Cerebellar nuclear complex (tissue), 1 donor: Measurements from ENCODE around the gene GON7.
"Not testable (repeated sequence)": the region's sequence is repeated elsewhere in the genome, so short reads cannot be mapped to it uniquely, and the experiment has no call there.

Source experiments
- DNase-seq, 2 experiments: peaks; one replicate each; lab custom pipeline; 2025; lab: John Stamatoyannopoulos, UW

The GON7 gene

DNA sequence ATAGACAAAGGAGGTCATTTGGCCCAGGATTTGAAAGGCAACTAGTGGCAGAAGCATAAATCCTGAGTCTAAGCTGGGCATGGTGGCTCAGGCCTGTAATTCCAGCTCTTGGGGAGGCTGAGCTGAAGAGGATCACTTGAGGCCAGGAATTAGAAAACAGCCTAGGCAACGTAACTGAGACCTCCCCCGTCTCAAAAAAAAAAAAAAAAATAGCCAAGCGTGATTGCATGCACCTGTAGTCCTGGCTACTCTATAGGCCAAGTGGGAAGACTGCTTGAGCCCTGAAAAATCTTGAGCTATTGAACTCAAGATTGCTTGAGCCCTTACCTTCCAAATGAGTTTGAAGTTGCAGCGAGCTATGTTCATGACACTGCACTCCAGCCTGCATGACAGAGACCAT, 7.8 kb downstream of the GON7 start:
- no peak for DNase-seq

DNA sequence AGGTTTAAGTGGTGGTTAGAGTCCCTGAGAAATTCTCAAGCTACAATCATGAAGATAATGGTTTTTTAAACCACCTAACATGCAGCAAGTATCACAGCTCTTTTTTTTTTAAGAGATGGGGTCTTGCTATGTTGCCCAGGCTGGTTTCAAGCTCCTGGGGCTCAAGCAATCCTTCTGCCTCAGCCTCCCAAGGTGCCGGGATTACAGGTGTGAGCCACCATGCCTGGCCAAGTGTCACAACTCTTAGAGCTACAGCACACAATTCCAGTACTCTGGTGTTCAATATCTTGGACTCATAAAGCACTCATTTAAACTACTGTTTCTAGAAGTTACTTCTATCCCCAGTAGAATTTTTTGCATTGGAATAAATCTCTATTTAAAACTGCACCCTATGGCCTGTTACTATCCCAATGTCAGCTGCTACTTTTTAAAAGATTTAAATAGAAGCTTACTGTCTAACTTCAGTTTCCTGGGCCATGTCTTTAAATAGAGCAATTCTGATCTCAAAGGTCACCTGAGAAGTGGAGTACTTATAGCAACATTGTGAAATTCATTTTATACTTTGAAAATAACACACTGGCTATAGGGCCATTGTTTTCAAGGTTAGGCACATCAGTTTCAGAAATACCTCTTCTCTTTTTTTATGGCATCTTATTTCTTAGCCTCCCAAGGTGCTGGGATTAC, 11.4 kb downstream of the GON7 start:
- no peak for DNase-seq

DNA sequence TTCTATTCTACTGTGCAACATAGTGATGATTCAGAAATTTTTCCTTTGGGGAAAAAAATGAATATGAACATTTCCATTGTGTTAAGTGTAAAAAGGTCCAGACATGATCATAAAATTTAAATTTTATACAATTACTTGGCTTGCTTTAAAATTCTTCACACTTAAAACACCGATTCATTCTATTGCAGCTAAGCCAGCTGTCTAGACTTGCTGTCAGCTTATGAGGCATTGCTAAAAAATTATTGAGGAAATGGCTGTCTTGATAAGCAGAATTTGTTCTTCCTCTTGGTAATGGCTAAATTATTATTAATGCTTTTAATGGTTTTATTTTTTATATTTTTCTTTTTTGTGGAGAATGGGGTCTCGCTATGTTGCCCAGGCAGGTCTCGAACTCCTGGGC, 19.9 kb downstream of the GON7 start:
- DNase-seq = no peak

DNA sequence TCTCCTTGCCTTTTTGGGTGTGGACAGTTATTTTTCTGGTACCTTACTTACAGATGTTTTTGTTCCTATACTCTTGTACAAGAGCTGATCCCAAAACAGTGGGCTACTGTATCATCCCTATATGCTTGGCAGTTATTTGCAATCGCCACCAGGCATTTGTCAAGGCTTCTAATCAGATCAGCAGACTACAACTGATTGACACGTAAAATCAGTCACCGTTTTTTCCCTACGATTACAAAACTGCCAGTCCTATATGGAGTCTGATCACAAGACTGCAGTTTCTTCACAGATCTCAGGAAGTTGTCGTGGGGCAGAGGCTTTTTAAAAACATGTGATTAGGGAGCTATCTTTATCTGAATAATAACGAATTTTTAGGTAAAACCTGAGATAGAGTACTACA, 20.4 kb downstream of the GON7 start:
- no peak for DNase-seq

DNA sequence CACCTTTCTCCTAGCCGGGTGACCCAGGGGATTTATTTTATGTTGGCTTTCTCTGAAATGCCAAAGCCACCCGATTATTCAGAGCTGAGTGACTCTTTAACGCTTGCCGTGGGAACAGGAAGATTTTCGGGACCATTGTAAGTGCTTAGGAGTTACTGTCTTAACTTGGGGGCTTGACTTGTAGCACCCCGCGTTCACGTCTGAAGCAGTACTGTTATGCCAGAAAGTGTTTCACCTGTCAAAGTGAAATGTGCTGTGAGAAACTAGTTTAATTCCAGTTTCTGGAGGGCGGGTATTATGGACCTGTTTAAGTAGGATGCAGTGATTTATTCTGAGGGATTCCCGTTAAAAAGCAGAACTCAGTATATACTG, 21.5 kb downstream of the GON7 start:
- DNase-seq = no peak

DNA sequence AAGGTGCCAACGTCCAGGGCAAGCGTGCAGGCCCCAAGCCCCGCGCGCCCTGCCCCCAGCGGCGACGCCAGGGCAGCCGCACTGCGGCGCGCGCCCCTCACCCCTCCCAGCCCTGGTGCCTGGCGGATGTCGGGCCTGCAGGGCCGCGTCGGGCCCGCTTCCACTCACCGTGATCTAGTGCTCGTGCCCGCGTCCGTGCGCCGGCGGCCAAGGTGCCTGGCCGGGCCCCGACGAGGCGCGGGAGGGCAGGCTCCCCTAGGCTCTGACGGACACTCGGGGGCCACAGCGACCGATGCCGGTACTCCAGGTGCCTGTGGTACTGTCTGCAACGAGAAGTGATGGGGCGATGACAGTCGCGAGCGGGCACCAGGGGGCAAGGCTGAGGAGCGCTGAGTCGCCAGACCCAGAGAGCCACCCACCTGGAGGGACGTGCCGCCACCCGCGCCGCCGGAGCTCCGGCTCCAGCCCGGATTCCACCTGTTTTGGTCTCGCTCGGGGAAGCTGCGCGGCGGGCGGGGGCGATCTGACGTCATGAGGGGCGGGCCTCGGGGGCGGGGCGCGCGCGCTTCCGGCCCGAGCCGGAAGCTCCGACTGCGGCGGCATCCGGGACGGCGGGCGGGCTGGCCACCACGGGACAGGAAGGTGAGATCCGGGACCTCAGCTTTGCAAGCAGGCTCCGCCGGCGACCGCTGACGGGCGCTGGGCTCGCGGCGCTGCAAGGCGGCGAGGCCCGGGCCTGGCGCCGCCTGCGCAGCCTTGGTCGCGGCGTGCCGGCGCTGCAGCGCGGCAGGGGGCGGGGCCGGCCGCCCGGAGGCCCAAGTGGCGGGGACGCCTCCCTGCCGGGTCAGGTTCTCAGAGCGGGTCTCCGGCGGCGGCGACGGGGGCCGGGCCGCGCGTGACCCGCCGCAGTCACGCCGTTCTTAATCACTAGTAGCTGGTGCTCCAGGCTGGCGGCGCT, 22.2 kb downstream of the GON7 start, which contains the start of the genes LYSET and MOAP1:
Gene LYSET (plus strand): TSS at position 927 of the 958 bp plus-strand sequence. CDS start 89 bp downstream, outside the sequence.
Gene MOAP1 (minus strand): TSS at position 507 of the 958 bp plus-strand sequence. CDS start 655 bp downstream, outside the sequence.
- DNase-seq = peak in 1 of 2 experiments; percentile 55

DNA sequence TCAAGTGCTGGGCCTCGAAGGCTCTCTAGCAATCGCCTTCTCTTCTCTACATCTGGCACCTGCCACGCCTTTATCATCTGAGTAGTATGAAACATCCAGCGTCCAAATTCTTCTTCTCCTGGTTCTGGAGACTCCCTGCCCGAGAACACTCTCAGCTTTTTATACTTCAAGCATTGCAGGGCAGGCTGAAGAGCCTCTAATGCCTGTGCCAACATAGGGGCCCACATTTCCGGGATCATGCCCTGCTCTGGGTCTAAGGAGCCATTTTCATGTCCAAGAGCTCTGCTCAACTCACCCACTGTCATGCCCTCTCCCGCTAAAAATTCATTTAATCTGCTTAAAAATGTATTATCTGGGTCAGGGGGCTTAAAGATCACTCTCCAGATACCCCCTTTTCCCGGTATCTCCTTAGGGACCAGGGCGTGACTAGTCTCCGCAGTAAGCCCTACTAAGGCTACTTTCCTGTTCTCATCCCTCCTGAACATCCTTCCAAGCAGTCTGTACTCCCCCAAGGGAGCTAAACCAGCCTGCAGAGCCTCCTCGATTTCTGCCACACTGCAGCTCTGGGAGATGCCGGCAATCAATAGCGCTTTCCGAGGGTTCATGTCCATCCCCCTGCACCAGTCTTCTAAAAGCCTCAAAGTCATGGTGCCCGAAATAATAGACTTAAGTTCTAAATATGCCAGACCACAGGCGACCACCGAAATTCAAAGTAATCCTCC, 23.1 kb downstream of the GON7 start:
- DNase-seq = no peak

DNA sequence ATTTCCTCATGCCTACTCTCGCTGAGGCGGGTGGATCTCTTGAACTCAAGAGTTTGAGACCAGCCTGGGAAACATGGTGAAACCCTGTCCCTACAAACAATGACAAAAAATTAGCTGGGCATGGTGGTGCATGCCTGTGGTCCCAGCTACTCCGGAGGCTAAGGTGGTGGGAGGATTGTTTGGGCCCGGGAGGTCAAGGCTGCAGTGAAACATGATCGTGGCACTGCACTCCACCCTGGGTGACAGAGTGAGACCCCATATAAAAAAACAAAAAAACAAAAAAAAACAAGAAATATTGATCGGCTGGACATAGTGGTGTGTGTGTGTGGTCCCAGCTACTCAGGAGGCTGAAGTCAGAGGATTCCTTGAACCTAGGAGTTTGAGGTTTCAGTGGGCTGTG, 31.4 kb downstream of the GON7 start:
- DNase-seq = no peak

DNA sequence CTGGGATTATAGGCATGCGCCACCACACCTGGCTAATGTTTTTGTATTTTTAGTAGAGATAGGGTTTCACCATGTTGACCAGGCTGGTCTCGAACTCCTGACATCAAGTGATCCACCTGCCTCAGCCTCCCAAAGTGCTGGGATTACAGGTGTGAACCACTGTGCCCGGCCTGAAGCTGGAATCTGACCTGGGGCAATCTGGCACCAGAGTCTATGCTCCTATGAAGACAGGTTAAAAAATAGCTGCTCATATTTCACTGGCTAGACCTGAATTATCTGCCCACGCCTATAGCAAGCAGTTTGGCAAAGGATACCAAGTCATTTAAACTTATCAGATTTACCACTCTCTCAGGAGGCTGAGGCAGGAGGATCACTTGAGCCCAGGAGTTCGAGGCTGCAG, 32.1 kb downstream of the GON7 start:
- DNase-seq = not testable (repeated sequence)

DNA sequence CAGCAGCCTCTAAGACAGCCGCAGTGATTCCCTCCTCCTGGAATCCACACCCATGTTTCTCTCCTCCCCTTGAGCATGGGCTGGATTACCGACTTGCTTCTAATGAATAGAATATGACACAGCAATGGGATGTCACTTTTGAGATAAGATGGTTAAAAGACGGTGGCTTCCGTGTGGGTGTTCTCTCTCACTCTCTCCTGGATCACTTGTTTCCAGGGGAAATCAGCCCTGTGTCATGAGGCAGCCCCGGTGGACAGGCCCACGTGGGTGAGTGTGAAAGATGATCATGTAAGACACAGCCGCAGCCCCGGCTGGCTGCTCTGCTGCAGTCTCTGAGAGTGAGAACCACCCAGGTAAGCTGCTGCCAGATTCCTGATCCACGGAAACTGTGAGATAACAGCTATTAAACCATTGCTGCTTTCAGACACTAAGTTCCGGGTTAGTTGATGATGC, 32.9 kb downstream of the GON7 start:
- DNase-seq = no peak

DNA sequence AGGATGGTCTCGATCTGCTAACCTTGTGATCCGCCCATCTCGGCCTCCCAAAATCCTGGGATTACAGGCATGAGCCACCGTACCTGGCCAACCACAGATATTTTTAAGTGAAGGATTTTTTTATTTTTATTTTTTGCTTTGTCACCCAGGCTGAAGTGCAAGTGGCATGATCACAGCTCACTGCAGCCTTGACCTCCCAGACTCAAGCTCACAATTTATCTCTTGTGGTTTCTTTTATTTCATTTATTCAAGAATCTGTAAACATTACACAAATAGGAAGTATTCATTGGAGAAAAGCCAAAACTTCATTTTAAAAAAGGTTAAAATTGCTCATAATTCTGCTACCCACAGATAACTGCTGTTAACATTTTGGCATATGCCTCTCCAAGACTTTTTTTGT, 35.5 kb downstream of the GON7 start:
- no peak for DNase-seq

DNA sequence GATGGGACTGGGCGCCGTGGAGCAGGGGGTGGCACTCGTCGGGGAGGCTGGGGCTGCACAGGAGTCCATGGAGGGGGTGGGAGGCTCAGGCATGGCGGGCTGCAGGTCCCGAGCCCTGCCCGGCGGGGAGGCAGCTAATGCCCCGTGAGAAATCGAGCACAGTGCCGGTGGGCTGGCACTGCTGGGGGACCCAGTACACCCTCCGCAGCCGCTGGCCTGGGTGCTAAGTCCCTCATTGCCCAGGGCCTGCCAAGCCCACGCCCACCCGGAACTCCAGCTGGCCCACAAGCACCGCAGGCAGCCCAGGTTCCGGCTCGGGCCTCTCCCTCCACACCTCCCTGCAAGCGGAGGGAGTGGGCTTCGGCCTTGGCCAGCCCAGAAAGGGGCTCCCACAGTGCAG, 36.7 kb downstream of the GON7 start:
- not testable (repeated sequence) for DNase-seq

DNA sequence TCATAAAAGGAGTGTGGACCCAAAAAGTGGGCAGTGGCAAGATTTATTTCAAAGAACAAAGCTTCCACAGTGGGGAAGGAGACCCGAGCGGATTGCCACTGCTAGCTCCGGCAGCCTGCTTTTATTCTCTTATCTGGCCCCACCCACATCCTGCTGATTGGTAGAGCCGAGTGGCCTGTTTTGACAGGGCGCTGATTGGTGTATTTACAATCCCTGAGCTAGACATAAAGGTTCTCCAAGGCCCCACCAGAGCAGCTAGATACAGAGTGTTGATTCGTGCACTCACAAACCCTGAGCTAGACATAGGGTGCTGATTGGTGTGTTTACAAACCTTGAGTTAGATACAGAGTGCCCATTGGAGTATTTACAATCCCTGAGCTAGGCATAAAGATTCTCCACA, 37.2 kb downstream of the GON7 start:
- DNase-seq = not testable (repeated sequence)

DNA sequence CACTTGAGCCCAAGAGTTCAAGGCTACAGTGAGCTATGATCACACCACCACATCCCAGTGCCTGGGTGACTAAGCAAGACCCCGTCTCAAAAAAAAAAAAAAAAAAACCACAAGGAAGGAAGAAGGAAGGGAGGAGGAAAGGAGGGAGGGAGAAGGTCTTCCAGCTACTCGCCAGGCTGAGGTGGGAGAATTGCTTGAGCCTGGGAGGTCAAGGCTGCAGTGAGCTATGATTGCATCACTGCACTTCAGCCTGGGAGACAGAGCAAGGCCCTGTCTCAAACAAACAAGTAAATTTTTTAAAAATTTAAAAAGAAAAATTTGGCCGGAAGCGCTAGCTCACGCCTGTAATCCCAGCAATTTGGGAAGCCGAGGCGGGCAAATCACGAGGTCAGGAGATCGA, 38.3 kb downstream of the GON7 start:
- DNase-seq = not testable (repeated sequence)

DNA sequence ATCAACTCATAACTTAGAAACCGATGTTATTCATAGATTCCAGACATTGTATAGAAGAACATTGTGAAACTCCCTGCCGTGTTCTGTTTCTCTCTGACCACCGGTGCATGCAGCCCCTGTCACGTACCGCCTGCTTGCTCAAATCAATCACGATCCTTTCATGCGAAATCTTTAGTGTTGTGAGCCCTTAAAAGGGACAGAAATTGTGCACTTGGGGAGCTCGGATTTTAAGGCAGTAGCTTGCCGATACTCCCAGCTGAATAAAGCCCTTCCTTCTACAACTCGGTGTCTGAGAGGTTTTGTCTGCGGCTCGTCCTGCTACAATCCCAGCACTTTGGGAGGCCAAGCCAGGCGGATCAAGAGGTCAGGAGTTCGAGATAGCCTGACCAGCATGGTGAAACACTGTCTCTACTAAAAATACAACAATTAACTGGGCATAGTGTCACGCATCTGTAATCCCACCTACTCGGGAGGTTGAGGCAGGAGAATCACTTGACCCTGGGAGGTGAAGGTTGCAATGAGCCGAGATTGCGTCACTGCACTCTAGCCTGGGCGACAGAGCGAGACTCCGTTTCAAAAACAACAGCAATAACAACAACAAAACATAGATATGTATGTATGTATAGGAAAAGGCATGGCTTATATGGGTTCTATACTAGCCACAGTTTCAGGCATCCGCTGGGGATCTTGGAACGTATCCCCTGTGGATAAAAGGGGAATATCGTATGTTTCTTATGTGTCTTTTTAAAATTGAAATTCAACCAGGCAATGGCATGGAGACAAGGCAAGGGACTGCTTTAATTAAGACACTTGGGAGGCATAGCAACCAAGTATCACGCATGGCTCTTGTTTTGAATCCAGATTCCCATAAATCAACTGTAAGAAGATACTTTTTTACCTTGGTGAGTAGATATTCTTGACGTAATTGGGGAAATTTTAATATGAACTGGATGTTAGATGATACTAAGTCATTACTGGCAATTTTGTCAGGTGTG, 41.3 kb downstream of the GON7 start:
- not testable (repeated sequence) for DNase-seq

DNA sequence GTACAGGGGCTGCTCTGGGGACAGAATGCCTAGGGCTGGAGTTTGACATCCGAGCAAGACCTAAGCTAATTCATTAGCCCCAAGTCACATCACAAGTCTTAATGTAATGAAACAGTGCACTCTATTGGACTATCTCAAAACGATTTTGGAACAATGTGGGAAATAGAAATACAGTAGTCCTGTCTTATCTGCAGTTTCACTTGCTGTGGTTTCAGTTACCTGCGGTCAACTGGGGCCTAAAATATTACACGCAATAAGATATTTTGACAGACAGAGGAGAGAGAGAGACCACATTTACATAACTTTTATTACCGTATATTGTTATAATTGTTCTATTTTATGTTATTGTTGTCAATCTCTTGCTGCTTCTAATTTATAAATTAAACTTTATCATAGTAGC, 43.3 kb downstream of the GON7 start:
- DNase-seq = no peak

DNA sequence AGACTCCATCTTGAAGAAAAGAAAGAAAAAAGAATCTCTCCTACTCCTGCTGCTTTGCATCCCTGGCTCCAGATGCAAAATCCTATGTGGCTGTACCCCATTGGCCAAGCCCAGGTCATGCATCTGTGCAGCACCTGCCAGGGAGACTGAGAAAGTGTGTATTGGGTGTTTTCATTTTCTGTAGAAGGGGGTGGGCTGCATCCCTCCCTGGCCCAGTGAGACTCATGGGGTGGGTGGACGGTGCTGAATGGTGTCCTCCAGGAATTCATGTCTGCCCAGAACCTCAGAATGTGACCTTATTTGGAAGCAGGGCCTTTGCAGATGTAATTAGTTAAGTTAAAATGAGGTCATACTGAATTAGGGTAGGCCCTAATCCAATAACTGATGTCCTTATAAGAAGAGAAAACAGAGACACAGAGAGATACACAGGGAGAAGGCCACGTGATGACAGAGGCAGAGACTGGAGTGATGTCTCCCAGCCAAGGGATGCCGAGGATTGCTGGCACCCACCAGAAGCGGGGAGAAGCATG, 45.4 kb downstream of the GON7 start:
- no peak for DNase-seq

DNA sequence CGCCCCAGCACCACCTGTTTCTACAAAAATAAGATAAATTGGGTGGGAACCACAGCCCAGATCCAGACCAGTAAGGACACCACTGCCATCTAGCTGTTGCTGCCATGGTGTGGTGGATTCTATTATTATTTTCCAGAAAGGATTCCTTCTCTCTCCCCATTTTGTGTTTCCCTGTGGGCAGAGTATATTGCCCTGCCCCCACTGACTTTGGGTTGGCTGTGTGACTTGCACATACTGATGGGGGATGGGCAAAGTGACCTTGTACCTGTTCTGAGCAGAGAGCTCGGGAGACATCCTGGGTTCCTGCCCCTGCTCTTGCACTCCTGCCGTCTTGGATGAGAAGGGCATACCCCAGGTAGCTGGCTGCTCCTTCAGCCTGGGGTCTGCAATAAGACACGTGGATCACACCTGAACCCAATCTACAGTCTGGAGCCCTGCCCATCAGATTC, 46.5 kb downstream of the GON7 start:
- DNase-seq = no peak

DNA sequence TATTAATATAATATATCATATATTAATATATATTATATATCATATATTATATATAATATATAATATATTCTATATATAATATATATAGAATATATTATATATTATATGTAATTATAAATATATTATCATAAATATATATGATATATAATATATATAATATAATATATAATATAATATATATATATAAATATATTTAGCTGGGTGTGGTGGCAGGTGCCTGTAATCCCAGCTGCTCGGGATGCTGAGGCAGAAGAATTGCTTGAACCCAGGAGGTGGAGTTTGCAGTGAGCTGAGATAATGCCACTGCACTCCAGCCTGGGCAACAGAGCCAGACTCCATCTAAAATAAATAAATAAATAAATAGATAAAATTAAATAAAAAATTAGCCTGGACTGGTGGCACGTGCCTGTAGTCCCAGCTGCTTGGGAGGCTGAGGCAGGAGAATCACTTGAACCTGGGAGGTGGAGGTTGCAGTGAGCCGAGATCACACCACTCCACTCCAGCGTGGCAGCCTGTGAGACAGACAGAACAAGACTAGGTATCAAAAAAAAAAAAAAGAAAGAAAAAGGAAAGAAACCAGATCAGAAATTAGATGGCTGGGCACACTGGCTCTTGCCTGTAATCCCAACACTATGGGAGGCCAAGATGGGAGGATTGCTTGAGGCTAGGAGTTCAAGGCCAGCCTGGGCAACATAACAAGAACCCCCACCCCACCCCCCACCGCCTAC, 47.1 kb downstream of the GON7 start:
- not testable (repeated sequence) for DNase-seq

DNA sequence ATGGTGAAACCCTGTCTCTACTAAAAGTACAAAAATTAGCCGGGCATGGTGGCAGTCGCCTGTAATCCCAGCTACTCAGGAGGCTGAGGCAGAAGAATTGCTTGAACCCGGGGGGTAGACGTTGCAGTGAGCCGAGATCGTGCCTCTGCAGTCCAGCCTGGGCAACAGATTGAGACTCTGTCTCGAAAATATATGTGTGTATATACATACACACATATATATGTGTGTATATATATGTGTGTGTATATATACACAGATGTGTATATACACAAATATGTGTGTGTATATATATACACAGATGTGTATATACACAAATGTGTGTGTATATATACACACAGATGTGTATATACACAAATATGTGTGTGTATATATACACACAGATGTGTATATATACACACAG, 48.5 kb downstream of the GON7 start:
- not testable (repeated sequence) for DNase-seq
